ENCODE measurements around the gene CYBRD1.

- TF ChIP-seq CTCF (IDR thresholded peaks at IDR 0.05) (no peak), POLR2A (IDR thresholded peaks at IDR 0.05) (no peak)
Observed at GRCh38 chr2:171487803-171488259, 34.4 kb upstream of the CYBRD1 start.
